SU-DHL-6 (cell line): Measurements from ENCODE around the gene REXO5.

ENCODE experiments used
- H2AFZ ChIP-seq: fragments of 200-600 bp; sonication (generic); 2 replicates; pipeline ENCODE4 v1.6.1; 2014; ENCODE audit warnings: low read depth, mild to moderate bottlenecking, moderate library complexity, mixed read lengths, antibody characterized with exemption, low read length; ENCODE audit not compliant: severe bottlenecking
- H3F3A ChIP-seq: fragments of 200-600 bp; shearing (Covaris generic); 2 replicates; pipeline ENCODE4 v1.6.0; 2016; ENCODE audit warnings: antibody characterized with exemption, mild to moderate bottlenecking; ENCODE audit not compliant: insufficient read depth
- H3K27ac ChIP-seq: fragments of 200-600 bp; sonication (generic); 2 replicates; pipeline ENCODE4 v1.5.1; 2016; ENCODE audit warnings: low read depth, mild to moderate bottlenecking, low read length, moderate library complexity, mixed read lengths
- H3K27me3 ChIP-seq: fragments of 200-600 bp; sonication (generic), shearing (Covaris generic); 2 replicates; pipeline ENCODE4 v1.6.0; 2014; ENCODE audit warnings: mild to moderate bottlenecking, low read length
- H3K36me3 ChIP-seq: fragments of 200-600 bp; sonication (generic); 2 replicates; pipeline ENCODE4 v1.6.1; 2014; ENCODE audit warnings: mild to moderate bottlenecking, low read length, mixed read lengths
- H3K4me2 ChIP-seq: fragments of 300-600, 200-600 bp; shearing (Covaris generic), sonication (generic); 2 replicates; pipeline ENCODE4 v1.6.0; 2014; ENCODE audit warnings: low read length, low read depth, mild to moderate bottlenecking; ENCODE audit not compliant: poor library complexity, severe bottlenecking
- H3K4me3 ChIP-seq: fragments of 200-600 bp; sonication (generic); 2 replicates; pipeline ENCODE4 v1.5.1; 2014; ENCODE audit warnings: antibody characterized with exemption, low read length, mild to moderate bottlenecking, mixed read lengths; ENCODE audit not compliant: insufficient read depth, poor library complexity, severe bottlenecking
- H3K79me2 ChIP-seq: fragments of 200-600 bp; sonication (generic); 2 replicates; pipeline ENCODE4 v1.6.1; 2014; ENCODE audit warnings: mild to moderate bottlenecking, low read length, moderate library complexity; ENCODE audit not compliant: insufficient read depth
- H3K9ac ChIP-seq: fragments of 200-600 bp; sonication (generic); 2 replicates; pipeline ENCODE4 v1.7.0; 2014; ENCODE audit warnings: mild to moderate bottlenecking, low read length
- H3K9me2 ChIP-seq: fragments of 200-600 bp; sonication (generic); replicated peaks from 2 replicates; pipeline ENCODE4 v1.6.1; 2014; ENCODE audit warnings: low read length; ENCODE audit not compliant: insufficient read depth
- H3K9me3 ChIP-seq: fragments of 200-600 bp; sonication (generic); 2 replicates; pipeline ENCODE4 v1.6.1; 2014; ENCODE audit warnings: low read length, mixed read lengths; ENCODE audit not compliant: insufficient read depth
- H4K20me1 ChIP-seq: fragments of 200-600 bp; sonication (generic); 2 replicates; pipeline ENCODE4 v1.6.1; 2014; ENCODE audit warnings: low read depth, mild to moderate bottlenecking, antibody characterized with exemption, low read length, moderate library complexity, mixed read lengths
- CTCF ChIP-seq: fragments of 200-600 bp; sonication (generic); IDR thresholded peaks from one replicate; pipeline ENCODE4 v1.5.1; 2017; ENCODE audit warnings: antibody characterized with exemption, mild to moderate bottlenecking, low read length, moderate library complexity; ENCODE audit not compliant: insufficient read depth, poor library complexity, severe bottlenecking
- EZH2phosphoT487 ChIP-seq: fragments of 200-600 bp; sonication (generic), shearing (Covaris generic); conservative IDR thresholded peaks from 2 replicates; pipeline ENCODE4 v1.6.1; 2018; ENCODE audit warnings: mild to moderate bottlenecking, antibody characterized with exemption, low read length, moderate library complexity, mixed read lengths

The REXO5 gene

GRCh38 chr16:20766294-20766693 lies 40.0 kb upstream of the REXO5 start:
- Histone ChIP-seq H3F3A (no peaks in the 10 kb centered on the region), H3K9me2 (no peaks in the 10 kb centered on the region), H3K9ac (no peak overlapping the region), H3K27ac (no peak overlapping the region), H3K27me3 (no peaks in the 10 kb centered on the region), H2AFZ (no peak overlapping the region), H3K4me3 (no peak overlapping the region), H3K36me3 (no peaks in the 10 kb centered on the region), H3K4me2 (no peak overlapping the region), H3K79me2 (no peaks in the 10 kb centered on the region), H3K9me3 (no peaks in the 10 kb centered on the region), H4K20me1 (no peaks in the 10 kb centered on the region)
- TF ChIP-seq EZH2phosphoT487 (no peak), CTCF (no peak)

DNA sequence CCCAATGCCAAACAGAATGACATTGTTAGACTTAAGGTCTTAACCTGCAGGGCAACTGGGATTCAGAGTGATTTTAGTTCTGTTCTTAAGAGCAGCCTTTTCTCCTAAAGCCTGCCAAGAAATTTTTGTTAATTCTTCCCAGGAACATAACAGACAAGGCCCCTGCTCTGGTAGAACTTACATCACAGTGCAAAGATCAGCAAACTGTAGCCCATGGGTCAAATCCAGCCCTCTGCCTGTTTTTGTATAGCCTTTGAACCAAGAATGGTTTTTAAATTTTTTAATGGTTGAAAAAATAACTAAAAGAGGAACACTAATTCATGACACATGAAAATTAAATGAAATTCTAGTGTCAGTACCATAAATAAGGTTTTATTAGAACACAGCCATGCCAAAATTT lies 38.8 kb upstream of the REXO5 start:
- Histone ChIP-seq H3K9me3 (no peaks in the 10 kb centered on the region), H3K27me3 (no peaks in the 10 kb centered on the region), H3K27ac (no peak overlapping the region), H3F3A (no peaks in the 10 kb centered on the region), H3K36me3 (no peaks in the 10 kb centered on the region), H2AFZ (no peak overlapping the region), H3K4me2 (no peak overlapping the region), H4K20me1 (no peaks in the 10 kb centered on the region), H3K9me2 (no peaks in the 10 kb centered on the region), H3K4me3 (no peak overlapping the region), H3K79me2 (no peaks in the 10 kb centered on the region), H3K9ac (no peak overlapping the region)
- no peak for TF ChIP-seq EZH2phosphoT487
- no peak for TF ChIP-seq CTCF

GRCh38 chr16:20768121-20768520 lies 38.2 kb upstream of the REXO5 start:
- no peaks in the 10 kb centered on the region for H3F3A ChIP-seq
- no peaks in the 10 kb centered on the region for H3K9me3 ChIP-seq
- H3K36me3 ChIP-seq: no peaks in the 10 kb centered on the region
- H2AFZ ChIP-seq: no peak overlapping the region
- no peaks in the 10 kb centered on the region for H3K9me2 ChIP-seq
- no peak overlapping the region for H3K27ac ChIP-seq
- H3K4me3 ChIP-seq: no peak overlapping the region
- no peaks in the 10 kb centered on the region for H4K20me1 ChIP-seq
- TF ChIP-seq CTCF: no peak
- no peak for TF ChIP-seq EZH2phosphoT487
- H3K27me3 ChIP-seq: no peaks in the 10 kb centered on the region
- no peak overlapping the region for H3K9ac ChIP-seq
- no peaks in the 10 kb centered on the region for H3K79me2 ChIP-seq
- H3K4me2 ChIP-seq: no peak overlapping the region

DNA sequence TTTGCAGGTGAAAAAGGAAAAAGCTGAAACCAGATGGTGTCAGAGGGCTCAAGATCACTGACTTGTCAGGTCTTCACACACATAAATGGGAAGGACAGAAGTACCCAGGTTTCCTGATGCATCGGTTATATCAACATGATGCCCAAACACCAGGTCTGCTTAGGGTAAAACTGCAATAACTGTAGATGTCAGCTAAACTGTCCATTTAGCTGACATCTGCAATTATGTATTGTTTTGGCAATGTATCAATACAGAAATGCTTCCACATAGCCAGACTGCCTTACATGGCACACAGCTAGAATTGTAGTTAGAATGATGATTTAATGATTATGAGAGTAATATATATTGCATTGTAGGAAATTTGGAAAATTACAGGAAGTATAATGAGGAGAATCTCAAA lies 37.5 kb upstream of the REXO5 start:
- TF ChIP-seq CTCF (no peak), EZH2phosphoT487 (no peak)
- no peaks in the 10 kb centered on the region for H3K79me2 ChIP-seq
- no peaks in the 10 kb centered on the region for H3K9me3 ChIP-seq
- no peaks in the 10 kb centered on the region for H3K36me3 ChIP-seq
- no peaks in the 10 kb centered on the region for H3F3A ChIP-seq
- H2AFZ ChIP-seq: no peak overlapping the region
- no peaks in the 10 kb centered on the region for H3K27me3 ChIP-seq
- H4K20me1 ChIP-seq: no peaks in the 10 kb centered on the region
- H3K9ac ChIP-seq: no peak overlapping the region
- no peak overlapping the region for H3K4me2 ChIP-seq
- H3K9me2 ChIP-seq: no peaks in the 10 kb centered on the region
- no peak overlapping the region for H3K27ac ChIP-seq
- no peak overlapping the region for H3K4me3 ChIP-seq
